DOHH2 (cell line): ENCODE measurements around the gene ACE2.

Source experiments
- H3F3A ChIP-seq: fragments of 200-600 bp; sonication (generic), shearing (Covaris generic); 2 replicates; pipeline ENCODE4 v1.6.0; 2016; ENCODE audit warnings: antibody characterized with exemption, mild to moderate bottlenecking; ENCODE audit not compliant: control insufficient read depth, insufficient read depth
- H3K27ac ChIP-seq: fragments of 200-600 bp; sonication (generic); 2 replicates; pipeline ENCODE4 v1.5.1; 2014; ENCODE audit warnings: low read depth, mild to moderate bottlenecking, low read length, moderate library complexity
- H3K27me3 ChIP-seq: fragments of 200-600 bp; sonication (generic); 2 replicates; pipeline ENCODE4 v1.6.1; 2014; ENCODE audit warnings: mild to moderate bottlenecking, low read length, mixed read lengths; ENCODE audit not compliant: control insufficient read depth
- H3K36me3 ChIP-seq: fragments of 200-600 bp; sonication (generic); 2 replicates; pipeline ENCODE4 v1.6.1; 2014; ENCODE audit warnings: mild to moderate bottlenecking, low read length, moderate library complexity, mixed read lengths; ENCODE audit not compliant: control insufficient read depth
- H3K4me1 ChIP-seq: fragments of 200-600 bp; sonication (generic); 2 replicates; pipeline ENCODE4 v1.6.1; 2014; ENCODE audit warnings: mild to moderate bottlenecking, low read length, mixed read lengths; ENCODE audit not compliant: control insufficient read depth
- H3K4me2 ChIP-seq: fragments of 200-600 bp; sonication (generic); 2 replicates; pipeline ENCODE4 v1.6.0; 2014; ENCODE audit warnings: mild to moderate bottlenecking, low read length, moderate library complexity
- H3K4me3 ChIP-seq: fragments of 200-600 bp; sonication (generic); 2 replicates; pipeline ENCODE4 v1.5.1; 2014; ENCODE audit warnings: mild to moderate bottlenecking, low read length, mixed read lengths
- H3K79me2 ChIP-seq: fragments of 200-600 bp; sonication (generic); 2 replicates; pipeline ENCODE4 v1.6.1; 2014; ENCODE audit warnings: mild to moderate bottlenecking, low read length, mixed read lengths; ENCODE audit not compliant: control insufficient read depth
- H3K9me2 ChIP-seq: fragments of 200-600 bp; sonication (generic); replicated peaks from 2 replicates; pipeline ENCODE4 v1.6.1; 2014; ENCODE audit warnings: mild to moderate bottlenecking, low read length, mixed read lengths; ENCODE audit not compliant: control insufficient read depth
- H3K9me3 ChIP-seq: fragments of 200-600 bp; sonication (generic); 2 replicates; pipeline ENCODE4 v1.6.1; 2014; ENCODE audit warnings: antibody characterized with exemption, low read length, mixed read lengths; ENCODE audit not compliant: control insufficient read depth, insufficient read depth
- H4K20me1 ChIP-seq: fragments of 200-600 bp; sonication (generic); 2 replicates; pipeline ENCODE4 v1.6.0; 2014; ENCODE audit warnings: low read depth, mild to moderate bottlenecking, antibody characterized with exemption, low read length, moderate library complexity; ENCODE audit not compliant: control insufficient read depth, insufficient read depth
- EZH2phosphoT487 ChIP-seq: fragments of 200-600 bp; sonication (generic); IDR thresholded peaks from 2 replicates; pipeline ENCODE4 v1.6.1; 2017; ENCODE audit warnings: borderline replicate concordance, mild to moderate bottlenecking, antibody characterized with exemption, low read length, moderate library complexity, mixed read lengths
- TF ChIP-seq, protein P1 (sequence below): fragments of 200-600 bp; sonication (generic); IDR thresholded peaks from one replicate; pipeline ENCODE4 v1.5.1; 2014; ENCODE audit warnings: antibody characterized with exemption, mild to moderate bottlenecking, low read depth, low read length; ENCODE audit not compliant: poor library complexity, severe bottlenecking

Gene ACE2

DNA sequence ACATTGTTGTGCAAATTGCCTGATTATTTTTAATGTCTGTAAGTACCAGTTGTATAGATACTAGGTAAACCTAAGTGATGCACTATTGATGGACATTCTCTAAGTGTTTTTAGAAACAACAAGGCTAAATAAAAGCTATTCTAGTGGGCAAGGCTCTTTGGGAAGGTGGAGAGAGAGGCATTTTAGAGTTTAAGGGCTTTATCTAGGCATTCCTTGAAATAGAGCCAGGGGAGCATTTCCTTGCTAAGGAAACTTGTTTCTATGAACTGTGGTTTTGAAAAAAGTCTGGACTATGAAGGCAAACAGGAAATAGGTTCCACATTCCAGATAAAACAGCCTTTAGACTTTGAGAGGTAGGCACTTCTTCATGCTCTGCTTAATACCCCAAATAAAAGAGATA lies 76.3 kb downstream of the ACE2 start:
- Histone ChIP-seq H3K36me3 (no peaks in the 10 kb centered on the region), H3K79me2 (no peaks in the 10 kb centered on the region), H4K20me1 (no peaks in the 10 kb centered on the region), H3K27me3 (no peaks in the 10 kb centered on the region), H3K9me3 (no peaks in the 10 kb centered on the region), H3K9me2 (no peaks in the 10 kb centered on the region), H3K4me3 (no peak overlapping the region), H3K4me1 (no peaks in the 10 kb centered on the region), H3K4me2 (no peak overlapping the region), H3K27ac (no peak overlapping the region), H3F3A (no peaks in the 10 kb centered on the region)
- TF ChIP-seq, protein P1, sequence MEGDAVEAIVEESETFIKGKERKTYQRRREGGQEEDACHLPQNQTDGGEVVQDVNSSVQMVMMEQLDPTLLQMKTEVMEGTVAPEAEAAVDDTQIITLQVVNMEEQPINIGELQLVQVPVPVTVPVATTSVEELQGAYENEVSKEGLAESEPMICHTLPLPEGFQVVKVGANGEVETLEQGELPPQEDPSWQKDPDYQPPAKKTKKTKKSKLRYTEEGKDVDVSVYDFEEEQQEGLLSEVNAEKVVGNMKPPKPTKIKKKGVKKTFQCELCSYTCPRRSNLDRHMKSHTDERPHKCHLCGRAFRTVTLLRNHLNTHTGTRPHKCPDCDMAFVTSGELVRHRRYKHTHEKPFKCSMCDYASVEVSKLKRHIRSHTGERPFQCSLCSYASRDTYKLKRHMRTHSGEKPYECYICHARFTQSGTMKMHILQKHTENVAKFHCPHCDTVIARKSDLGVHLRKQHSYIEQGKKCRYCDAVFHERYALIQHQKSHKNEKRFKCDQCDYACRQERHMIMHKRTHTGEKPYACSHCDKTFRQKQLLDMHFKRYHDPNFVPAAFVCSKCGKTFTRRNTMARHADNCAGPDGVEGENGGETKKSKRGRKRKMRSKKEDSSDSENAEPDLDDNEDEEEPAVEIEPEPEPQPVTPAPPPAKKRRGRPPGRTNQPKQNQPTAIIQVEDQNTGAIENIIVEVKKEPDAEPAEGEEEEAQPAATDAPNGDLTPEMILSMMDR = no peak
- TF ChIP-seq EZH2phosphoT487 = no peak

DNA sequence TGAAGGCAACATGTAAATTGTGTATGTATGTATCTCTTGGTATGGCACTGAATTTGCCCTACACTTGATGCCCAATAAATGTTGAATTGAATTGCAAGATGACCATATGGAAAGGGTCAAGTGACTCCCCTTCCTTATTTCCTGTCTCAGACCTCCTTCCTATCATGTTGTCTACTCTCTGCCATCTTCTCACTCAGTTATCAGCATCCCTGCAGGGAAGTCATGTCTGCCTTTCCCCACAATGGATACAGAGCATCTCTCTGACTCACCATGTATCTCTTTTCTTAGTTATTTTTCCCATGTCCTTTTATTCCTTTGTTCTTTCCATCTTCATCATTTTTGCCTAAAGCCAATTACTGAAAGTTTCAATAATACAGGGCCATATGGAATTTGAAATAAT lies 77.7 kb downstream of the ACE2 start:
- no peaks in the 10 kb centered on the region for H3K4me1 ChIP-seq
- H3K4me3 ChIP-seq = no peak overlapping the region
- no peaks in the 10 kb centered on the region for H3K27me3 ChIP-seq
- no peak overlapping the region for H3K27ac ChIP-seq
- no peaks in the 10 kb centered on the region for H3K79me2 ChIP-seq
- no peaks in the 10 kb centered on the region for H3F3A ChIP-seq
- TF ChIP-seq EZH2phosphoT487 = no peak
- TF ChIP-seq, protein P1 = no peak
- H3K9me3 ChIP-seq = no peaks in the 10 kb centered on the region
- no peak overlapping the region for H3K4me2 ChIP-seq
- H3K9me2 ChIP-seq = no peaks in the 10 kb centered on the region
- H4K20me1 ChIP-seq = no peaks in the 10 kb centered on the region
- H3K36me3 ChIP-seq = no peaks in the 10 kb centered on the region

DNA sequence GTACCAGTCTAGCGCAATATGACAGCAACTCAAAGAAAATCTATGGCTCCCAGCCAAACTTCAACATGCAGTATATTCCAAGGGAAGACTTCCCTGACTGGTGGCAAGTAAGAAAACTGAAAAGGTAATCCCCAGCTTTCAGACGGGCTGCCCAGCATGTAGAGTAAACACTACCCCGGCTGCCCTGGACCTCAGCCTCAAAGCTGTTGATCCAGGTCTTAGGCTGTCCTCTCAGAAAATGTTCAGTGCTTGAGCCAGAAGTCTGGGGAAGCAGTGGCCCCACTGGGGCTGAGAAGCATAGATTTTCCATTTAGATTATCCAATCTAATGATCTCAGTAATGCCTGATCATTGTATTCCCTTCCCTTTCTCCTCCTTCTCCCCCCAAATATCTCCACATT lies 78.3 kb downstream of the ACE2 start:
- Histone ChIP-seq H3K27ac (no peak overlapping the region), H3K9me2 (no peaks in the 10 kb centered on the region), H3F3A (no peaks in the 10 kb centered on the region), H3K4me2 (no peak overlapping the region), H3K79me2 (no peaks in the 10 kb centered on the region), H3K4me1 (no peaks in the 10 kb centered on the region), H3K36me3 (no peaks in the 10 kb centered on the region), H3K9me3 (no peaks in the 10 kb centered on the region), H3K27me3 (no peaks in the 10 kb centered on the region), H4K20me1 (no peaks in the 10 kb centered on the region), H3K4me3 (no peak overlapping the region)
- TF ChIP-seq, protein P1 = no peak
- TF ChIP-seq EZH2phosphoT487 = no peak

DNA sequence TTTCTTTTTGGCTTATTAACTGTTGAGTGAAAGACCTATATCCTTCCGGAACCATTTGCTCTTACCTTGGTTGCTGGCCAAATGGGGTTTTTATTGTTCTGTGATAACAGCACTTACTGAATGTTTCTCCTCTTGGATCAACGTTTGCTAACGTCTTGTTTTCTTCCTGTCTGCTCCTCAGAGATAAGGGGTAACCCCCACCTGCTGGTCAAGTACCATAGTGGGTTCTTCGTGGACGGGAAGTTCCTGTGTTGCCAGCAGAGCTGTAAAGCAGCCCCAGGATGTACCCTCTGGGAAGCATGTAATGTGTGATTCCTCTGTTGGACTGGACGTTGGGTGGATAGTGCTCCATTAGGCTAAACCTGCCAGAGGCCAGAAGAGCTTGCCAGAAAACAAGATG lies 84.8 kb downstream of the ACE2 start:
- Histone ChIP-seq H3K9me3 (no peaks in the 10 kb centered on the region), H3K79me2 (no peaks in the 10 kb centered on the region), H3K4me2 (no peak overlapping the region), H3K27ac (no peak overlapping the region), H3K4me3 (no peak overlapping the region), H4K20me1 (no peaks in the 10 kb centered on the region), H3K9me2 (no peaks in the 10 kb centered on the region), H3F3A (no peaks in the 10 kb centered on the region), H3K36me3 (no peaks in the 10 kb centered on the region), H3K4me1 (no peaks in the 10 kb centered on the region), H3K27me3 (no peaks in the 10 kb centered on the region)
- TF ChIP-seq, protein P1 = no peak
- TF ChIP-seq EZH2phosphoT487 = no peak
